ENCODE measurements around the gene QPCT.
"Not testable (repeated sequence)": the region's sequence is repeated elsewhere in the genome, so short reads cannot be mapped to it uniquely, and the experiment has no call there.

Gene QPCT

GRCh38 chr2:37394796-37395555, 50.5 kb downstream of the QPCT start:
- DNase-seq = no peak

DNA sequence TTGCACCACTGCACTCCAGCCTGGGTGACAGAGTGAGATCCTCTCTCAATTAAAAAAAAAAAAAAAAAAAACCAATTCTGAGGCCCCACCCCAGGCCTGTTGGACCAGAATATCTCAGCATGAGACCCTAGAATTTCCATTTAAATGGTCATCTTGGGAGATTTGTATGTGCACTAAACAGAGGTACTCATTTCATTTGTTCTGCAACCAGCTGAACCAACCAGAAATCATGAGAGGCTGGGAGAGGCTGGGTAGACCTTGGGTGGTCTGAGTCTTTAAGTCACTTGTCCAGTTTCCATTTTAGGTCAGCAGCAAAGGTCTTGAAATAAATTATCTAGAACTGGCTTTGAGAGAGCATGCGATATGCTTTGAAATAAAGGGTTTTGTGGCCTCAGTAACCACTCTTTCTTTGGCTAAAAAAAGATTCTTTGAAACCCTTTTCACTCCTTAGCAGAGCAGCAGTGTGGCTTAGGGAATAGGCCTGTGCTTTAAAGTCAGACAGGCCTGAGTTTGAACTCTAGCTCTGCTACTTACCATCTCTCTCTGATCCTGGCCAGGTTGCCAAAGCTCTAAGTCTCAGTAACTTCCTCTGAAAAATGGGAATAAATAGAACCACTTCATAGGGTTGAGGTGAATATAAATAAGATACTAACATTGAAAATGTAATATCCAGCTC, 52.6 kb downstream of the QPCT start:
- no peak for DNase-seq

DNA sequence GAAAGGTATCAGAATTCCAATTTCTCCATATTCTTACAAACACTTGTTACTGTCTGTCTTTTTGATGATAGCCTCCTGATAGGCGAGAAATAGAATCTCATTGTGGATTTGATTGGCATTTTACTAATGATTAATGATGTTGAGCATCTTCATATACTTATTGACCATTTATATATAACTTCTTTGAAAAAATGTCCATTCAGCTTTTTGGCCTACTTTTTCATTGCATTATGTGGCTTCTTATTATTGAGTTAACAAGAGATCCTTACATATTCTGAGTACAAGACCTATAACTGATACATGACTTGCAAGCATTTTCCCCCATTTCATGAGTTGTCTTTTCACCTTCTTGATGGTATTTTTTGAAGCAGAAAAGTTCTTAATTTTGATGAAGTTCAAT, 54.6 kb downstream of the QPCT start:
- DNase-seq = no peak

DNA sequence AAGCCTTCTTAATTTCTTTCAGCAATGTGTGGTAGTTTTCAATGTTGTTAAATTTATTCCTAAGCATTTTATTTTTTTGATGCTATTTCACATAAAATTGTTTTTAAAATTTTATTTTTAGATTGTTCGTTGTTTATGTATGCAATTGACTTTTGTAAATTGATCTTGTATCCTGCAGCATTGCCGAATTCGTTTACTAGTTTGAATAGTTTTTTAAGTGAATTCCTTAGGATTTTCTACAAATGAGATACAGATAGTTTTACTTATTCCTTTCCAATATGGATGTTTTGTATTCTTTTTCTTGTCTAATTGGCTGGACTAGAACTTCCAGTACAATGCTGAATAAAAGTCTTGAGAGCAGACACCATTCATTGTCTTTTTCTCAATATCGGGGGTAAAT, 55.6 kb downstream of the QPCT start:
- DNase-seq = no peak

GRCh38 chr2:37402636-37403035, 58.2 kb downstream of the QPCT start:
- DNase-seq = no peak

GRCh38 chr2:37405781-37406180, 61.4 kb downstream of the QPCT start:
- no peak for DNase-seq

- no peak for DNase-seq
These were observed 67.8 kb downstream of the QPCT start for GRCh38 chr2:37412231-37412630.

GRCh38 chr2:37413911-37414469, 69.6 kb downstream of the QPCT start:
- DNase-seq = not testable (repeated sequence)

GRCh38 chr2:37414470-37414949, 70.1 kb downstream of the QPCT start:
- peak; percentile 60 for DNase-seq

DNA sequence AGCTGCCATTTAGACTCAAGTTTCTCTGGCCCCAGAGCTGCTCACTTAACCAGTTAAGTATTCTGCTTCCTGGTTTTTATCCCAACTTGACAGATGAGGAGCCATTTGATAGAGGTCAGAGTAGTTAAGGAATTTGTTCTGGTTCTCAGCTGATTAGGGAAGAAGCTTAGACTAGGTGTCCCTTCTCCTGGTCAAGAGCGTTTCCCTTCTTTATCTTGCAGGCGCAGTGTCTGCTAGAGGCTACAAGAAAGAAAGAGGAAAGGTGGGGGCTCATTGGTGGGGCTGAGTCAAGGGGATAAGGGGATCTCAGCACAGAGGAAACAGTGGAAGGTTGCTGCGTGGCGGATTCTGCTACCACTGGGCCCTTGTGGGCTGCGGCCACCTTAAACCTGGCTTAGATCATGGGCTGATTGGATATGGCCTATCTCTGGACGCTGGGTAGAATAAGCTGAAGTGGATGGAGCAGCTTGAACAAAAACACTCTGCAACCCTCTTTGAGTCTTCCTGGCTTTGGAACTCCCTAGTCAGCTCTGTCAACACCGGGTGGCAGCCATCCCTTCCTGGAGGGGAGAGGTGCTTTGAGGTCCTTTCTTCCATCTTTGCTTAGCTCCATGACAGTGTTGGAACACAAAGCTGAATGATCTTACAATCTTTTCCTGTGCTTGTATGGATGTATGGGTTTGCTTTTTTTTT, 70.8 kb downstream of the QPCT start:
- DNase-seq = no peak

- DNase-seq = no peak
These were observed 72.9 kb downstream of the QPCT start for GRCh38 chr2:37417321-37417720.

- DNase-seq = no peak
These were observed 74.5 kb downstream of the QPCT start for GRCh38 chr2:37418956-37419355.

DNA sequence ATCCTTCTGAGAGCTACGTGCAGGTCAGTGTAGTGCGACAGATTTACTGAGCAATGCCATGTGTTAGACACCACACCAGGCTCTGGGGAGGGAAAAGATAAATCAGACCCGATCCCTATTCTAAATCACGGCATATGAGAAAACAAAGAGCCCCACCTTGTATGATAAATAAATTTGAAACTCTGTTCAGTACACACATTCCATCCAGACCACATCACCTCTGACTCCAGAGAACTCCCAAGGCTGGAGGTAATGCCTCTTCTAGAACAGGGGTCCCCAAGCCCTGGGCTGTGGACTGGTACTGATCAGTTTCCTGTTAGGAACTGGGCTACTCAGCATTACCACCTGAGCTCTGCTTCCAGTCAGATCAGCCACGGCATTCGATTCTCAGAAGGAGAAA, 77.3 kb downstream of the QPCT start:
- no peak for DNase-seq

DNA sequence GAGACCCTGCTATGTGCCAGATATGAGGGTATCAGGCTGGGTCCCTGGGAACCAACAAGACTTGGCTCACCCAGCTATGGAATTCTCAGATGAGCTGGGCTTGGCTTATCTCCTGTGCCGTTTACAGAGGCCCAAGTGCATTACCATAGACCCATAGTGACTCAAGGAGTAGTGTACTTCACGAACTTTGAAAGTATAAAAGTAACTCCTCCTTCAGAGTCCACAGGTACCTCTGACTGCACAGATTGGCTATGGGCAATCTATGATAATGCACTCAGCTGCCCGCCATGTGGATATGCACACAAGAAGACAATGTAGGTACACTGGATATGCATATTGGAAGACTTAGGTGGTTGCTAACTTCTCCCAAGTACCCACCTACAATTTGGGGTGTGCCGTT, 78.4 kb downstream of the QPCT start:
- no peak for DNase-seq
